H9 (cell line): ENCODE measurements around the gene GSTO2. TPM values are rescaled to one million over a fixed set of nuclear protein-coding genes. Genes with fewer than 3 reads are reported as not detected.

Source experiments
- DNase-seq: peaks from one replicate; pipeline ENCODE4 v3.0.0-alpha.2; 2017
- H2AFZ ChIP-seq: one replicate; pipeline ENCODE4 v1.6.1; 2013; ENCODE audit warnings: mild to moderate bottlenecking, low read length, control low read depth, moderate library complexity
- H2AK5ac ChIP-seq: 2 replicates; pipeline ENCODE4 v1.6.1; 2013; ENCODE audit warnings: low read length, control low read depth, mixed read lengths; ENCODE audit not compliant: insufficient read length
- H2BK120ac ChIP-seq: one replicate; pipeline ENCODE4 v1.6.1; 2013; ENCODE audit warnings: low read depth, mild to moderate bottlenecking, low read length, control low read depth, inconsistent platforms; ENCODE audit not compliant: poor library complexity, severe bottlenecking
- H2BK12ac ChIP-seq: 2 replicates; pipeline ENCODE4 v1.6.1; 2013; ENCODE audit warnings: low read length, control low read depth, mixed read lengths, low read depth; ENCODE audit not compliant: insufficient read length
- H2BK15ac ChIP-seq: 2 replicates; pipeline ENCODE4 v1.6.1; 2013; ENCODE audit warnings: low read depth, low read length, control low read depth
- H2BK20ac ChIP-seq: one replicate; pipeline ENCODE4 v1.6.1; 2013; ENCODE audit warnings: low read depth, mild to moderate bottlenecking, low read length, control low read depth, inconsistent platforms; ENCODE audit not compliant: poor library complexity, severe bottlenecking
- H2BK5ac ChIP-seq: 2 replicates; pipeline ENCODE4 v1.6.1; 2013; ENCODE audit warnings: low read length, control low read depth, mixed read lengths; ENCODE audit not compliant: insufficient read length
- H3K14ac ChIP-seq: 2 replicates; pipeline ENCODE4 v1.6.1; 2013; ENCODE audit warnings: low read length, control low read depth; ENCODE audit not compliant: insufficient read depth
- H3K18ac ChIP-seq: 2 replicates; pipeline ENCODE4 v1.6.1; 2013; ENCODE audit warnings: low read depth, mild to moderate bottlenecking, mixed read lengths, low read length, control low read depth; ENCODE audit not compliant: insufficient read length
- H3K23ac ChIP-seq: 2 replicates; pipeline ENCODE4 v1.6.1; 2013; ENCODE audit warnings: low read length, control low read depth, mixed read lengths, low read depth; ENCODE audit not compliant: insufficient read length
- H3K23me2 ChIP-seq: 2 replicates; pipeline ENCODE4 v1.6.1; 2013; ENCODE audit warnings: low read depth, mild to moderate bottlenecking, mixed read lengths, low read length, control low read depth; ENCODE audit not compliant: insufficient read length, poor library complexity, severe bottlenecking
- H3K27ac ChIP-seq: 2 replicates; pipeline ENCODE4 v1.5.1; 2013; ENCODE audit warnings: low read length, control low read depth, mixed read lengths, low read depth; ENCODE audit not compliant: insufficient read length
- H3K27me3 ChIP-seq: 2 replicates; pipeline ENCODE4 v1.6.1; 2013; ENCODE audit warnings: low read length, control low read depth, inconsistent platforms; ENCODE audit not compliant: insufficient read depth
- H3K4ac ChIP-seq: 2 replicates; pipeline ENCODE4 v1.6.1; 2013; ENCODE audit warnings: low read depth, mild to moderate bottlenecking, control low read depth, inconsistent platforms, low read length, moderate library complexity
- H3K4me1 ChIP-seq: 2 replicates; pipeline ENCODE4 v1.6.1; 2013; ENCODE audit warnings: low read length, control low read depth, inconsistent platforms; ENCODE audit not compliant: insufficient read depth
- H3K4me2 ChIP-seq: 2 replicates; pipeline ENCODE4 v1.6.1; 2013; ENCODE audit warnings: low read length, control low read depth, mixed read lengths; ENCODE audit not compliant: insufficient read length, insufficient read depth
- H3K56ac ChIP-seq: 2 replicates; pipeline ENCODE4 v1.6.1; 2013; ENCODE audit warnings: low read depth, mild to moderate bottlenecking, mixed read lengths, low read length, control low read depth; ENCODE audit not compliant: insufficient read length
- H3K79me1 ChIP-seq: 2 replicates; pipeline ENCODE4 v1.6.1; 2013; ENCODE audit warnings: low read depth, mild to moderate bottlenecking, moderate library complexity, low read length, control low read depth, inconsistent platforms; ENCODE audit not compliant: insufficient read depth, poor library complexity, severe bottlenecking
- H3K79me2 ChIP-seq: 2 replicates; pipeline ENCODE4 v1.6.1; 2013; ENCODE audit warnings: low read length, control low read depth, inconsistent platforms; ENCODE audit not compliant: insufficient read depth
- H3K9ac ChIP-seq: 2 replicates; pipeline ENCODE4 v1.6.1; 2013; ENCODE audit warnings: low read length, control low read depth, mixed read lengths; ENCODE audit not compliant: insufficient read length; ENCODE audit errors: extremely low read depth
- H3K9me3 ChIP-seq: one replicate; pipeline ENCODE4 v1.6.1; 2013; ENCODE audit warnings: low read depth, low read length, inconsistent platforms; ENCODE audit not compliant: control insufficient read depth
- H3T11ph ChIP-seq: one replicate; pipeline ENCODE4 v1.6.1; 2013; ENCODE audit warnings: mild to moderate bottlenecking, low read length, control low read depth, inconsistent platforms
- H4K20me1 ChIP-seq: one replicate; pipeline ENCODE4 v1.6.1; 2013; ENCODE audit not compliant: control insufficient read depth, insufficient read length, insufficient read depth
- H4K5ac ChIP-seq: 2 replicates; pipeline ENCODE4 v1.6.1; 2013; ENCODE audit warnings: low read depth, mild to moderate bottlenecking, mixed read lengths, low read length, control low read depth; ENCODE audit not compliant: insufficient read length
- H4K8ac ChIP-seq: replicated peaks from 2 replicates; pipeline ENCODE4 v1.6.1; 2013; ENCODE audit warnings: low read length, control low read depth, mixed read lengths, low read depth; ENCODE audit not compliant: insufficient read length
- H4K91ac ChIP-seq: 2 replicates; pipeline ENCODE4 v1.6.1; 2013; ENCODE audit warnings: low read depth, mild to moderate bottlenecking, moderate library complexity, mixed read lengths, low read length, control low read depth; ENCODE audit not compliant: insufficient read length
- H3K27ac Mint-ChIP-seq, 3 experiments: 2 replicates in 2 of 3; 3 replicates in 1 of 3; pipeline ENCODE4 v1.8.0; 2020 to 2021; ENCODE audit warnings: mixed read lengths in 3 of 3, mild to moderate bottlenecking in 1 of 3, moderate library complexity in 1 of 3
- H3K27me3 Mint-ChIP-seq: 2 replicates; pipeline ENCODE4 v1.8.0; 2021; ENCODE audit warnings: low read depth, mild to moderate bottlenecking, moderate library complexity, mixed read lengths
- H3K36me3 Mint-ChIP-seq, 3 experiments: 2 replicates in 2 of 3; 3 replicates in 1 of 3; pipeline ENCODE4 v1.8.0; 2020 to 2021; ENCODE audit warnings: low read depth in 3 of 3, mixed read lengths in 3 of 3; ENCODE audit not compliant: insufficient read depth in 1 of 3
- H3K4me1 Mint-ChIP-seq, 2 experiments: 2 replicates each; pipeline ENCODE4 v1.8.0; 2020; ENCODE audit warnings: mixed read lengths in 2 of 2
- H3K4me3 Mint-ChIP-seq, 2 experiments: 2 replicates in 1 of 2; 3 replicates in 1 of 2; pipeline ENCODE4 v1.8.0; 2020 to 2021; ENCODE audit warnings: mild to moderate bottlenecking in 2 of 2, mixed read lengths in 2 of 2, moderate library complexity in 1 of 2
- H3K9me3 Mint-ChIP-seq, 2 experiments: 2 replicates in 1 of 2; 3 replicates in 1 of 2; pipeline ENCODE4 v1.8.0; 2020; ENCODE audit warnings: mild to moderate bottlenecking in 2 of 2, mixed read lengths in 2 of 2, moderate library complexity in 1 of 2
- CTCF ChIP-seq: fragments of 200-600 bp; sonication (generic); conservative IDR thresholded peaks from 3 replicates; pipeline ENCODE4 v1.8.0; 2021; ENCODE audit warnings: antibody characterized with exemption, mild to moderate bottlenecking
- WGBS: extraction: QIAGEN DNeasy Blood & Tissue Kit; methylation state at CpG from one replicate; pipeline ENCODE4 v1.1.7; 2013; ENCODE audit warnings: missing lambda C conversion rate, low lambda C conversion rate, mixed read lengths; ENCODE audit not compliant: insufficient read length; ENCODE audit errors: extremely low coverage; 5-methylcytosine and 5-hydroxymethylcytosine counted together
- total RNA-seq: library from RNA; stranded (reverse); gene quantifications from 2 replicates; pipeline ENCODE4 v1.2.1, GENCODE V29; 2021

GSTO2 gene
- total RNA-seq, 1 experiment from 2014 or later, result 14.5 TPM

- H4K8ac ChIP-seq, result no peak overlapping the region
- no peak overlapping the region for H2BK120ac ChIP-seq
- no CpG with 5 or more reads among the region's 8 CpGs for WGBS
- H3K4me2 ChIP-seq, result no peak overlapping the region
- H2BK12ac ChIP-seq, result no peak overlapping the region
- H3K18ac ChIP-seq, result no peak overlapping the region
- H3K23me2 ChIP-seq, result no peaks in the 10 kb centered on the region
- H3K27me3 ChIP-seq, result no peaks in the 10 kb centered on the region
- no peaks in the 10 kb centered on the region for H3K79me2 ChIP-seq
- peaks cover 5% of the 10 kb centered on the region for H3K9me3 ChIP-seq
- no peak overlapping the region for H2BK15ac ChIP-seq
- H2AK5ac ChIP-seq, result no peak overlapping the region
- H3K36me3 Mint-ChIP-seq, result peaks cover 18 to 24% (median 18%) of the 10 kb centered on the region in 3 experiments
- no peak overlapping the region for H3K23ac ChIP-seq
- no peak overlapping the region for H3K14ac ChIP-seq
- no peak overlapping the region for H3K27ac ChIP-seq
- H4K5ac ChIP-seq, result no peak overlapping the region
- H3K9ac ChIP-seq, result no peak overlapping the region
- no peak for DNase-seq
- H3K4me3 Mint-ChIP-seq, result no peak overlapping the region; a peak in 1 of 5 replicates
- no peak overlapping the region for H2AFZ ChIP-seq
- H3K27me3 Mint-ChIP-seq, result no peaks in the 10 kb centered on the region; the same call in none of the 2 replicates
- H3K9me3 Mint-ChIP-seq, result peaks cover 27% of the 10 kb centered on the region in 2 experiments
- H4K91ac ChIP-seq, result no peak overlapping the region
- no peaks in the 10 kb centered on the region for H3K4me1 ChIP-seq
- no peak overlapping the region; a peak in 1 of 7 replicates for H3K27ac Mint-ChIP-seq
- H3T11ph ChIP-seq, result no peak overlapping the region
- H3K79me1 ChIP-seq, result no peaks in the 10 kb centered on the region
- no peak for TF ChIP-seq CTCF
- H2BK5ac ChIP-seq, result no peak overlapping the region
- no peak overlapping the region for H2BK20ac ChIP-seq
- peaks cover 18 to 20% of the 10 kb centered on the region in 2 experiments for H3K4me1 Mint-ChIP-seq
- no peaks in the 10 kb centered on the region for H4K20me1 ChIP-seq
- H3K56ac ChIP-seq, result no peak overlapping the region
- H3K4ac ChIP-seq, result no peak overlapping the region
Observed at GRCh38 chr10:104304927-104305326, 35.9 kb downstream of the GSTO2 start.
